ENCODE measurements around the gene PVR.
"Not testable (repeated sequence)": the region's sequence is repeated elsewhere in the genome, so short reads cannot be mapped to it uniquely, and the experiment has no call there.

Gene PVR

DNA sequence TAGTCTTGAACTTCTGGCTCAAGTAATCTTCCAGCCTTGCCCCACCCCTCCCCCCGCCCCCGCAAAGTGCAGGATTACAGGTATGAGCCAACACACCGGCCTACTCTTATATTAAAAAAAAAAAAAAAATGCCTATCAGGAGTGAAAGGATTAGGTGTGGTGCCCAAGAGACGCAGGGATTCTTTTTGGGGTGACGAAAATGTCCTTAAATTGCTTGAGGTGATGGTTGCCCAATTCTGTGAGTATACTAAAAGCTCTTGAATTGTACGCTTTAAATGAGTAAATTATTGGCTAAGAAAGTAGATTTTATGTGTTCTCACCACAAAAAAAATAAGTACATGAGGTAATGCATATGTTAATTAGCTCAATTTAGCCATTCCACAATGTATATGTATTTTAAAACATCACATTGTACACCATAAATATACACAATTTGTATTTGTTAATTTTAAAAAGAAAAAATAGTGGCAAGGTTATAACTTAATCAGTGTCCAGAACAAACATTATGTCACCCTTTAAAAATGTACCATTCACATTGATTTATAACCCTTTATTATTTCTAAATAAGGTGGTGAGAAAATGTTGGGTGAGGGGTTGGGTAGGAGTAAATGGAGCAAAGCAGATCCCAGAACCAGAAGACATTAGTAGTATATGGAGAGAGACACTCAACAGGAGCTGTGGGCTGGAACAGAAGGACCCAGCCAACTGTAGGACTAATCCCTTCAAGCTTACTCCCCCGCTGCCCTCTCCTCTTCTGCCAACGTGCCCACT, 26.4 kb upstream of the PVR start:
- Histone ChIP-seq H3K36me3 (ENCODE audit: control insufficient read depth, insufficient read depth, low read length) (no peaks in the 10 kb centered on the region), H3K27me3 (ENCODE audit: control insufficient read depth, insufficient read depth, low read length, poor library complexity, severe bottlenecking) (no peaks in the 10 kb centered on the region), H3K27ac (ENCODE audit: insufficient read depth, low read depth, low read length, poor library complexity, severe bottlenecking) (no peak overlapping the region), H3K9me3 (ENCODE audit: control insufficient read depth, low read length) (no peaks in the 10 kb centered on the region), H3K4me1 (ENCODE audit: control insufficient read depth, insufficient read depth, low read length) (no peaks in the 10 kb centered on the region), H3K4me3 (ENCODE audit: insufficient read depth, low read depth, low read length) (no peak overlapping the region)
- 76 to 78% methylated on average over 5 of the region's 8 CpGs for WGBS, 2 experiments

- Histone ChIP-seq H3K4me1 (ENCODE audit: control insufficient read depth, insufficient read depth, low read length) (no peaks in the 10 kb centered on the region), H3K36me3 (ENCODE audit: control insufficient read depth, insufficient read depth, low read length) (no peaks in the 10 kb centered on the region), H3K9me3 (ENCODE audit: control insufficient read depth, low read length) (no peaks in the 10 kb centered on the region), H3K27me3 (ENCODE audit: control insufficient read depth, insufficient read depth, low read length, poor library complexity, severe bottlenecking) (no peaks in the 10 kb centered on the region), H3K4me3 (ENCODE audit: insufficient read depth, low read depth, low read length) (no peak overlapping the region), H3K27ac (ENCODE audit: insufficient read depth, low read depth, low read length, poor library complexity, severe bottlenecking) (no peak overlapping the region)
- WGBS, 2 experiments: 90 to 92% methylated on average over 7 of the region's 7 CpGs
Measured at GRCh38 chr19:44618640-44619357, 24.9 kb upstream of the PVR start.

DNA sequence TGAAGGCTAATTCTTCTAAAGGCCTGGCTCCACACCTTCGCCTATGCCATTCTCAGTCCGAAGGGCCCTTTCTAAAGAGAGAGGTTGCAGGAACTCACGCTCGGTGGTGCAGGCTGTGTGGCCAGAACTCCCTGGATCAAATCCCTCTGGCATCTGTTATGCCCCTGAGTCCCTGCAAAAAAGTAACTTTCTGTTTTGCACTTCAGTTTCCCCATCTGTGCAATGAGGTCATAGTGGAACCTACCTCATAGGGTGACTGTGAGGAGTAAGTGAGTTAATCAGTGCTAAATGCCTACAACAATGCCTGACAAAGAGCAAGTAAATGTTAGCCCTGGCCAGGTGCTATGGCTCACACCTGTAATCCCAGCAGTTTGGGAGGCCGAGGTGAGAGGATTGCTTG, 23.0 kb upstream of the PVR start:
- WGBS, 2 experiments: 91 to 93% methylated on average over 5 of the region's 5 CpGs
- no peaks in the 10 kb centered on the region for H3K27me3 ChIP-seq (ENCODE audit: control insufficient read depth, insufficient read depth, low read length, poor library complexity, severe bottlenecking)
- no peaks in the 10 kb centered on the region for H3K9me3 ChIP-seq (ENCODE audit: control insufficient read depth, low read length)
- H3K4me1 ChIP-seq (ENCODE audit: control insufficient read depth, insufficient read depth, low read length): no peaks in the 10 kb centered on the region
- no peaks in the 10 kb centered on the region for H3K36me3 ChIP-seq (ENCODE audit: control insufficient read depth, insufficient read depth, low read length)
- H3K27ac ChIP-seq (ENCODE audit: insufficient read depth, low read depth, low read length, poor library complexity, severe bottlenecking): no peak overlapping the region
- no peak overlapping the region for H3K4me3 ChIP-seq (ENCODE audit: insufficient read depth, low read depth, low read length)

DNA sequence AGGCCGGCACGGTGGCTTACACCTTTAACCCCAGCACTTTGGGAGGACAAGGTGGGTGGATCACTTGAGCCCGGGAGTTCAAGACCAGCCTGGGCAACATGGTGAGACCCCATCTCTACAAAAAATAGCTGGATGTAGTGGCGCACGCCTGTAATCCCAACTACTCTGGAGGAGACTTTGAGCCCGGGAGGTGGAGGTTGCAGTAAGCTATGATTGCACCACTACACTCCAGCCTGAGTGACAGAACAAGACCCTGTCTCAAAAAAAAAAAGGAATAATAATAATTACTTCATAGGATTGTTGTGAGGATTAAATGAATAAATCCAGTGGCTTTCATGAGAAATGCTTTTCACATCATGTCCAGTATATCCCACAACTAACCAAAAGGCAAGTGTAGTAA, 22.3 kb upstream of the PVR start:
- no peaks in the 10 kb centered on the region for H3K9me3 ChIP-seq (ENCODE audit: control insufficient read depth, low read length)
- H3K36me3 ChIP-seq (ENCODE audit: control insufficient read depth, insufficient read depth, low read length): no peaks in the 10 kb centered on the region
- no peak overlapping the region for H3K27ac ChIP-seq (ENCODE audit: insufficient read depth, low read depth, low read length, poor library complexity, severe bottlenecking)
- no peak overlapping the region for H3K4me3 ChIP-seq (ENCODE audit: insufficient read depth, low read depth, low read length)
- WGBS, 2 experiments: 81 to 87% methylated on average over 6 of the region's 6 CpGs
- H3K27me3 ChIP-seq (ENCODE audit: control insufficient read depth, insufficient read depth, low read length, poor library complexity, severe bottlenecking): no peaks in the 10 kb centered on the region
- H3K4me1 ChIP-seq (ENCODE audit: control insufficient read depth, insufficient read depth, low read length): no peaks in the 10 kb centered on the region

DNA sequence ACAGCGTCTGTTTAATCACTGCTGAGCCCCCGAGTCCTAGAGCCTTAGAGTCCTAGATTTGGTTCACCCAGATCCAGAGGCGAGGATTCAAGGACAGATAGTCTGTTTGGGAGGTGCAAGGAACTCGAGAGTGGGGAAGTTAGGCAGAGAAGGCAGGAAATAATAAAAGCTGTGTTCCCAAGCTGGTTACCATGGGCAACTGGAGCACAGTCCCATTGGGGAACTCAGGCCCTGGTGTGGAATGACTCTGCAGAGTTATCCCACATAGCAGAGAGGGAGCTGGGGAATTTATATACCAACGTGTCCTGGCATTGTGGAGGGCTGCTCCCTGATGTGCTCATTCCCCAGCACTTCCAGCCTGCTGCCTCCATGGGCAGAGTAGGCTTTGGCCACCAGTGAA, 20.6 kb upstream of the PVR start:
- no peaks in the 10 kb centered on the region for H3K9me3 ChIP-seq (ENCODE audit: control insufficient read depth, low read length)
- H3K36me3 ChIP-seq (ENCODE audit: control insufficient read depth, insufficient read depth, low read length): no peaks in the 10 kb centered on the region
- no peak overlapping the region for H3K27ac ChIP-seq (ENCODE audit: insufficient read depth, low read depth, low read length, poor library complexity, severe bottlenecking)
- H3K27me3 ChIP-seq (ENCODE audit: control insufficient read depth, insufficient read depth, low read length, poor library complexity, severe bottlenecking): no peaks in the 10 kb centered on the region
- no peak overlapping the region for H3K4me3 ChIP-seq (ENCODE audit: insufficient read depth, low read depth, low read length)
- 84 to 86% methylated on average over 5 of the region's 5 CpGs for WGBS, 2 experiments
- no peaks in the 10 kb centered on the region for H3K4me1 ChIP-seq (ENCODE audit: control insufficient read depth, insufficient read depth, low read length)

GRCh38 chr19:44623626-44624025, 20.1 kb upstream of the PVR start:
- Histone ChIP-seq H3K27me3 (ENCODE audit: control insufficient read depth, insufficient read depth, low read length, poor library complexity, severe bottlenecking) (no peaks in the 10 kb centered on the region), H3K27ac (ENCODE audit: insufficient read depth, low read depth, low read length, poor library complexity, severe bottlenecking) (no peak overlapping the region), H3K4me3 (ENCODE audit: insufficient read depth, low read depth, low read length) (no peak overlapping the region), H3K36me3 (ENCODE audit: control insufficient read depth, insufficient read depth, low read length) (no peaks in the 10 kb centered on the region), H3K4me1 (ENCODE audit: control insufficient read depth, insufficient read depth, low read length) (no peaks in the 10 kb centered on the region), H3K9me3 (ENCODE audit: control insufficient read depth, low read length) (no peaks in the 10 kb centered on the region)
- WGBS, 2 experiments: 92 to 95% methylated on average over 4 of the region's 4 CpGs

DNA sequence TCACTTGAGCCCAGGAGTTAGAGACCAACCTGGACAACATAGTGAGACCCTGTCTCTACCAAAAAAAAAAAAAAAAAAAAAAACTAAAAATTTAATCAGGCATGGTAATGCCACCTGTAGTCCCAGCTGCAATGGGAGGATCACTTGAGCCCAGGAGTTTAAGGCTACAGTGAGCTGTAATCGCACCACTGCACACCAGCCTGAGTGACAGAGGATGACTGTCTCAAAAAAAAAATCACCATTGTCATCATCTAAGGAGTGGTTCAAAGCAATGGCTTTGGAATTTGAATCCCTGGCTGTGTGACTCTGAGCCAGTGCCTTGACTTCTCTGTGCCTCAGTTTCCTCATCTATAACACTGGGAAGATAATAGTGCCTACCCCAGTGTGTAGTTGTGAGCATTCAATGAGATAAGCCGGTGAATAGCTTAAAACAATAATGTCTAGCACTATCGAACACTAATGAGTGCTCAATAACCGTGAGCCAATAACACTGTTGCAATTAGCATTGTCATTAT, 18.8 kb upstream of the PVR start:
- Histone ChIP-seq H3K27ac (ENCODE audit: insufficient read depth, low read depth, low read length, poor library complexity, severe bottlenecking) (no peak overlapping the region), H3K27me3 (ENCODE audit: control insufficient read depth, insufficient read depth, low read length, poor library complexity, severe bottlenecking) (no peaks in the 10 kb centered on the region), H3K36me3 (ENCODE audit: control insufficient read depth, insufficient read depth, low read length) (no peaks in the 10 kb centered on the region), H3K4me3 (ENCODE audit: insufficient read depth, low read depth, low read length) (no peak overlapping the region), H3K9me3 (ENCODE audit: control insufficient read depth, low read length) (no peaks in the 10 kb centered on the region), H3K4me1 (ENCODE audit: control insufficient read depth, insufficient read depth, low read length) (no peaks in the 10 kb centered on the region)
- 91 to 93% methylated on average over 4 of the region's 4 CpGs for WGBS, 2 experiments

DNA sequence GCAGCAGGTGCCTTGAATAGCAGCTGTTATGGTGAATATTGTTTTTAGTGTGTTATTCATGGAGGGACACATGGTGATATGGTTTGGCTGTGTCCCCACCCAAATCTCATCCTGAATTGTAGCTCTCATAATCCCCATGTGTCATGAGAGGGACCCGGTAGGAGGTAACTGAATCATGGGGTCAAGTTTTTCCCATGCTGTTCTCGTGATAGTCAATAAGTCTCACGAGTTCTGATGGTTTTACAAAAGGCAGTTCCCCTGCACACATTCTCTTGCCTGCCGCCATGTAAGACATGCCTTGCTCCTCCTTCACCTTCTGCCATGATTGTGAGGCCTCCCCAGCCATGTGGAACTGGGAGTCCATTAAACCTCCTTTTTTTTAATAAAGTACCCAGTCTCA, 18.1 kb upstream of the PVR start:
- 93% methylated on average over 4 of the region's 4 CpGs for WGBS, 2 experiments
- H3K27ac ChIP-seq (ENCODE audit: insufficient read depth, low read depth, low read length, poor library complexity, severe bottlenecking); H3K27me3 ChIP-seq (ENCODE audit: control insufficient read depth, insufficient read depth, low read length, poor library complexity, severe bottlenecking); H3K9me3 ChIP-seq (ENCODE audit: control insufficient read depth, low read length); H3K4me1 ChIP-seq (ENCODE audit: control insufficient read depth, insufficient read depth, low read length); H3K36me3 ChIP-seq (ENCODE audit: control insufficient read depth, insufficient read depth, low read length); H3K4me3 ChIP-seq (ENCODE audit: insufficient read depth, low read depth, low read length): not testable (repeated sequence)

GRCh38 chr19:44626048-44626624, 17.6 kb upstream of the PVR start:
- Histone ChIP-seq H3K4me3 (ENCODE audit: insufficient read depth, low read depth, low read length) (no peak overlapping the region), H3K9me3 (ENCODE audit: control insufficient read depth, low read length) (no peaks in the 10 kb centered on the region), H3K27ac (ENCODE audit: insufficient read depth, low read depth, low read length, poor library complexity, severe bottlenecking) (no peak overlapping the region), H3K4me1 (ENCODE audit: control insufficient read depth, insufficient read depth, low read length) (no peaks in the 10 kb centered on the region), H3K27me3 (ENCODE audit: control insufficient read depth, insufficient read depth, low read length, poor library complexity, severe bottlenecking) (no peaks in the 10 kb centered on the region), H3K36me3 (ENCODE audit: control insufficient read depth, insufficient read depth, low read length) (no peaks in the 10 kb centered on the region)
- WGBS, 2 experiments: 97 to 100% methylated on average over 1 of the region's 1 CpG

DNA sequence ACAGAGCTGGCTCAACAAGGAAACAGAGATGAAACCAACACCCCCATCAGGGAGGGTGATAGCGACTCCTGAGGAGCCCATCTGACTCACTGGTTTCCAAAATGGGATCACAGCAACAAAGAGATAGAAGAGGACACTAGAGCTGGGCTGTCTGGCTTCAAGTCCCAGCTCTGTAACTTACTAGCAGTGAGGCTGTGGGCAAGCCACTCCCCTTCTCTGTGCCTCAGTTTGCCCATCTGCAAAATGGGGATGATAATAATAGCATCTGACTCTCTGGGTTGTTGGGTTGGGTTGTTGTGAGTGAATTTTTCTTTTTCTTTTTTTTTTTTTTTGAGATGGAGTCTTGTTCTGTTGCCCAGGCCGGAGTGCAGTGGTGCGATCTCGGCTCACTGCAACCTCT, 16.1 kb upstream of the PVR start:
- no peak overlapping the region for H3K27ac ChIP-seq (ENCODE audit: insufficient read depth, low read depth, low read length, poor library complexity, severe bottlenecking)
- 91 to 96% methylated on average over 4 of the region's 4 CpGs for WGBS, 2 experiments

More for the DNA sequence above, 16.1 kb upstream of the PVR start:
- no peaks in the 10 kb centered on the region for H3K36me3 ChIP-seq (ENCODE audit: control insufficient read depth, insufficient read depth, low read length)
- no peak overlapping the region for H3K4me3 ChIP-seq (ENCODE audit: insufficient read depth, low read depth, low read length)
- no peaks in the 10 kb centered on the region for H3K27me3 ChIP-seq (ENCODE audit: control insufficient read depth, insufficient read depth, low read length, poor library complexity, severe bottlenecking)
- no peaks in the 10 kb centered on the region for H3K4me1 ChIP-seq (ENCODE audit: control insufficient read depth, insufficient read depth, low read length)
- no peaks in the 10 kb centered on the region for H3K9me3 ChIP-seq (ENCODE audit: control insufficient read depth, low read length)

Data from ectodermal cell (in vitro differentiated cells).